Neural cell (in vitro differentiated cells): ENCODE results near the gene RAPGEF3. TPM values are rescaled to one million over a fixed set of nuclear protein-coding genes. Genes with fewer than 3 reads are reported as not detected.

Source experiments
- H2AFZ ChIP-seq: fragments of 200-600, 300-800 bp; sonication (generic), shearing (Covaris generic); 2 replicates; pipeline ENCODE4 v1.6.0; 2014; ENCODE audit warnings: low read depth, mild to moderate bottlenecking, antibody characterized with exemption, low read length, moderate library complexity
- H3F3A ChIP-seq: fragments of 200-600 bp; shearing (Covaris generic); 2 replicates; pipeline ENCODE4 v1.6.1; 2016; ENCODE audit warnings: mild to moderate bottlenecking, moderate library complexity, mixed read lengths, antibody characterized with exemption, low read length; ENCODE audit not compliant: insufficient read depth, poor library complexity, severe bottlenecking
- H3K27ac ChIP-seq: fragments of 200-600, 300-800 bp; sonication (generic), shearing (Covaris generic); 2 replicates; pipeline ENCODE4 v1.5.1; 2014; ENCODE audit warnings: mild to moderate bottlenecking, low read length, moderate library complexity
- H3K27me3 ChIP-seq: fragments of 300-800, 200-600 bp; sonication (generic), shearing (Covaris generic); 2 replicates; pipeline ENCODE4 v1.6.0; 2014; ENCODE audit warnings: mild to moderate bottlenecking, low read depth, low read length, moderate library complexity; ENCODE audit not compliant: insufficient read depth
- H3K36me3 ChIP-seq: fragments of 300-800, 200-600 bp; sonication (generic), shearing (Covaris generic); 2 replicates; pipeline ENCODE4 v1.5.1; 2014; ENCODE audit warnings: mild to moderate bottlenecking, antibody characterized with exemption, low read length, moderate library complexity; ENCODE audit not compliant: insufficient read depth
- H3K4me2 ChIP-seq: fragments of 300-800, 200-600 bp; sonication (generic), shearing (Covaris generic); 2 replicates; pipeline ENCODE4 v1.6.0; 2014; ENCODE audit warnings: mild to moderate bottlenecking, low read length
- H3K4me3 ChIP-seq: fragments of 300-800, 200-600 bp; sonication (generic), shearing (Covaris generic); 2 replicates; pipeline ENCODE4 v1.5.1; 2014; ENCODE audit warnings: mild to moderate bottlenecking, low read length, moderate library complexity
- H3K79me2 ChIP-seq: fragments of 200-600 bp; shearing (Covaris generic); replicated peaks from 2 replicates; pipeline ENCODE4 v1.6.0; 2014; ENCODE audit warnings: mild to moderate bottlenecking, low read length, moderate library complexity; ENCODE audit not compliant: insufficient read depth
- H3K9ac ChIP-seq: fragments of 300-800, 200-600 bp; sonication (generic), shearing (Covaris generic); 2 replicates; pipeline ENCODE4 v1.6.1; 2016; ENCODE audit warnings: mild to moderate bottlenecking, low read length, mixed read lengths
- H3K9me2 ChIP-seq: fragments of 200-600 bp; shearing (Covaris generic); 2 replicates; pipeline ENCODE4 v1.6.1; 2016; ENCODE audit warnings: mild to moderate bottlenecking, low read length, mixed read lengths; ENCODE audit not compliant: insufficient read depth
- H3K9me3 ChIP-seq: fragments of 200-600, 300-800 bp; sonication (generic), shearing (Covaris generic); 2 replicates; pipeline ENCODE4 v1.6.1; 2016; ENCODE audit warnings: mild to moderate bottlenecking, mixed run types, low read length, moderate library complexity, mixed read lengths
- H4K20me1 ChIP-seq: fragments of 200-600 bp; shearing (Covaris generic); 2 replicates; pipeline ENCODE4 v1.6.1; 2016; ENCODE audit warnings: mild to moderate bottlenecking, mixed run types; ENCODE audit not compliant: insufficient read depth
- EP300 ChIP-seq: fragments of 450-650 bp; conservative IDR thresholded peaks from 2 replicates; pipeline ENCODE4 v1.6.1; 2014; ENCODE audit warnings: antibody characterized with exemption, mild to moderate bottlenecking, moderate library complexity; ENCODE audit not compliant: poor library complexity, severe bottlenecking
- EZH2 ChIP-seq: fragments of 200-600, 300-800 bp; shearing (Covaris generic), sonication (generic); IDR thresholded peaks from 2 replicates; pipeline ENCODE4 v1.6.1; 2014; ENCODE audit warnings: antibody characterized with exemption, low read length, borderline replicate concordance, mild to moderate bottlenecking; ENCODE audit not compliant: insufficient read depth, poor library complexity, severe bottlenecking
- MXI1 ChIP-seq: fragments of 450-650 bp; conservative IDR thresholded peaks from 2 replicates; pipeline ENCODE4 v1.6.1; 2014; ENCODE audit warnings: antibody characterized with exemption, mild to moderate bottlenecking; ENCODE audit not compliant: poor library complexity, severe bottlenecking
- POLR2AphosphoS5 ChIP-seq: IDR thresholded peaks from 2 replicates; pipeline ENCODE4 v1.6.1; 2012
- RAD21 ChIP-seq: fragments of 450-650 bp; conservative IDR thresholded peaks from 2 replicates; pipeline ENCODE4 v1.6.1; 2014; ENCODE audit warnings: antibody characterized with exemption, mild to moderate bottlenecking, moderate library complexity
- SMC3 ChIP-seq: fragments of 450-650 bp; conservative IDR thresholded peaks from 2 replicates; pipeline ENCODE4 v1.6.1; 2014; ENCODE audit warnings: antibody characterized with exemption, mild to moderate bottlenecking, moderate library complexity; ENCODE audit not compliant: poor library complexity
- TAF1 ChIP-seq: IDR thresholded peaks from 2 replicates; pipeline ENCODE4 v1.6.1; 2012; ENCODE audit warnings: low read depth
- polyA plus RNA-seq: library from polyadenylated mRNA; depleted of rRNA; stranded (reverse); fragments of >200 nt; gene quantifications from 2 replicates; pipeline ENCODE4 v1.2.3, GENCODE V29; 2014
- TF ChIP-seq, protein P1 (sequence below): IDR thresholded peaks from 2 replicates; pipeline ENCODE4 v1.6.1; 2012; ENCODE audit warnings: borderline replicate concordance
- TF ChIP-seq, protein P2 (sequence below): fragments of 450-650 bp; IDR thresholded peaks from 2 replicates; pipeline ENCODE4 v1.5.1; 2014; ENCODE audit warnings: antibody characterized with exemption, mild to moderate bottlenecking, moderate library complexity; ENCODE audit not compliant: poor library complexity, severe bottlenecking

The RAPGEF3 gene
- polyA plus RNA-seq, 1 donor from 2014 or later, result 1.5 TPM

DNA sequence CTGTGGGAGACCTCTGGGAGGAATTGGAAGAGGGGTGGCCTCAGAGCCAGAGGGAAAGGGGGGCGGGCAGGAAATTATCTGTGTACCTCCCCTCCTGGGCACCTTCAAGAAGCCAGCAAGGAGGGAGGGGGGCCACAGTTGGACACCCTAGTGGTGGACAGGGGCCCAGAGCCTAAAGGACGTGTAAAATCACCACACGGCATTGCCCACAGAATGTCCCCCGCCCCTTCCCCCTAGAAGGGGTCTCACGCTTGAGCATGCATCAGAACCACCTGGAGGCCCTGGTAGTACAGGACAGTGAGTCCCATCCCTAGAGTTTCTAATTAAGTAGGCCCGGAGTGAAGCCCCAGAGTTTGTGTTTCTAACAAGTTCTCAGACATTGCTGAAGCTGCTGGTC is 41.6 kb downstream of the RAPGEF3 start:
- H3K4me3 ChIP-seq, result no peak overlapping the region
- TF ChIP-seq MXI1 (no peak), POLR2AphosphoS5 (no peak), SMC3 (no peak), TAF1 (no peak), RAD21 (no peak), EZH2 (no peak), EP300 (no peak)
- TF ChIP-seq, protein P1, sequence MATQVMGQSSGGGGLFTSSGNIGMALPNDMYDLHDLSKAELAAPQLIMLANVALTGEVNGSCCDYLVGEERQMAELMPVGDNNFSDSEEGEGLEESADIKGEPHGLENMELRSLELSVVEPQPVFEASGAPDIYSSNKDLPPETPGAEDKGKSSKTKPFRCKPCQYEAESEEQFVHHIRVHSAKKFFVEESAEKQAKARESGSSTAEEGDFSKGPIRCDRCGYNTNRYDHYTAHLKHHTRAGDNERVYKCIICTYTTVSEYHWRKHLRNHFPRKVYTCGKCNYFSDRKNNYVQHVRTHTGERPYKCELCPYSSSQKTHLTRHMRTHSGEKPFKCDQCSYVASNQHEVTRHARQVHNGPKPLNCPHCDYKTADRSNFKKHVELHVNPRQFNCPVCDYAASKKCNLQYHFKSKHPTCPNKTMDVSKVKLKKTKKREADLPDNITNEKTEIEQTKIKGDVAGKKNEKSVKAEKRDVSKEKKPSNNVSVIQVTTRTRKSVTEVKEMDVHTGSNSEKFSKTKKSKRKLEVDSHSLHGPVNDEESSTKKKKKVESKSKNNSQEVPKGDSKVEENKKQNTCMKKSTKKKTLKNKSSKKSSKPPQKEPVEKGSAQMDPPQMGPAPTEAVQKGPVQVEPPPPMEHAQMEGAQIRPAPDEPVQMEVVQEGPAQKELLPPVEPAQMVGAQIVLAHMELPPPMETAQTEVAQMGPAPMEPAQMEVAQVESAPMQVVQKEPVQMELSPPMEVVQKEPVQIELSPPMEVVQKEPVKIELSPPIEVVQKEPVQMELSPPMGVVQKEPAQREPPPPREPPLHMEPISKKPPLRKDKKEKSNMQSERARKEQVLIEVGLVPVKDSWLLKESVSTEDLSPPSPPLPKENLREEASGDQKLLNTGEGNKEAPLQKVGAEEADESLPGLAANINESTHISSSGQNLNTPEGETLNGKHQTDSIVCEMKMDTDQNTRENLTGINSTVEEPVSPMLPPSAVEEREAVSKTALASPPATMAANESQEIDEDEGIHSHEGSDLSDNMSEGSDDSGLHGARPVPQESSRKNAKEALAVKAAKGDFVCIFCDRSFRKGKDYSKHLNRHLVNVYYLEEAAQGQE, result no peak
- TF ChIP-seq, protein P2, sequence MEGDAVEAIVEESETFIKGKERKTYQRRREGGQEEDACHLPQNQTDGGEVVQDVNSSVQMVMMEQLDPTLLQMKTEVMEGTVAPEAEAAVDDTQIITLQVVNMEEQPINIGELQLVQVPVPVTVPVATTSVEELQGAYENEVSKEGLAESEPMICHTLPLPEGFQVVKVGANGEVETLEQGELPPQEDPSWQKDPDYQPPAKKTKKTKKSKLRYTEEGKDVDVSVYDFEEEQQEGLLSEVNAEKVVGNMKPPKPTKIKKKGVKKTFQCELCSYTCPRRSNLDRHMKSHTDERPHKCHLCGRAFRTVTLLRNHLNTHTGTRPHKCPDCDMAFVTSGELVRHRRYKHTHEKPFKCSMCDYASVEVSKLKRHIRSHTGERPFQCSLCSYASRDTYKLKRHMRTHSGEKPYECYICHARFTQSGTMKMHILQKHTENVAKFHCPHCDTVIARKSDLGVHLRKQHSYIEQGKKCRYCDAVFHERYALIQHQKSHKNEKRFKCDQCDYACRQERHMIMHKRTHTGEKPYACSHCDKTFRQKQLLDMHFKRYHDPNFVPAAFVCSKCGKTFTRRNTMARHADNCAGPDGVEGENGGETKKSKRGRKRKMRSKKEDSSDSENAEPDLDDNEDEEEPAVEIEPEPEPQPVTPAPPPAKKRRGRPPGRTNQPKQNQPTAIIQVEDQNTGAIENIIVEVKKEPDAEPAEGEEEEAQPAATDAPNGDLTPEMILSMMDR, result no peak

DNA sequence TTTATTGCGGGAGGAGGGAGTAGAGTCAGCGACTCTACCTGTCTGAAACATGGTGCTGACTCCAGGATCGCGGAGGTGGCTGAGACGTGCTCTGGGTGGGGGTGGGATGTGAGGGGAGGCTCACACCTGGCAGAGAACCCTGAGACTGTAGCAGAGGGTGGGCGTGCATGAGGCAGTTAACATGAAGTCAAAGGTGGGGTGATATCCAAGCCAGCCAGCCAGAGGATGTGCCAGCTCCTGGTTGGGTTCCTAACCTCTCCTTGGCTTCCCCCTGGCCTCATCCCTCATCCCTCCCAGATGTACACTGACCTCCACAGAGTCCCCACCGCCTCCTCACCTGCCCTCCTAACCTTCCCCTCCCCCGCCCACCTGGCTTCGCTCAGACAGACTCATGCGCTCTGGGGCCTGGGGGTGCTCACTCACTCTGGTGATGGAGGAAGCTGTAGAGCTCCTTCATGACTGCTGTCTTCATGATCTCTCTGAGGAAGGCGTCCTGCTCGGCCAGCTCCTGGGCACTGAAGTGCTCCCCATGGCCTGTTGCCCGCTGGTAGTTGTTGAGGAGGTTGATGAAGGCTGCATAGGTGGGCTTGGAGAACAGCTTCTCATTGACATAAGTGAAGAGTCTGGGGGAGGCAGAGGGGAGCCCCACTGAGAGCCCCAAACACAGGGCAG is 42.7 kb downstream of the RAPGEF3 start:
- no peaks in the 10 kb centered on the region for H3K79me2 ChIP-seq
- no peak overlapping the region for H3K4me2 ChIP-seq
- no peaks in the 10 kb centered on the region for H3F3A ChIP-seq
- no peaks in the 10 kb centered on the region for H3K27me3 ChIP-seq
- no peak overlapping the region for H3K4me3 ChIP-seq
- no peak overlapping the region for H3K9ac ChIP-seq
- no peak overlapping the region for H2AFZ ChIP-seq
- no peaks in the 10 kb centered on the region for H4K20me1 ChIP-seq
- H3K36me3 ChIP-seq, result no peaks in the 10 kb centered on the region
- no peaks in the 10 kb centered on the region for H3K9me2 ChIP-seq
- TF ChIP-seq EP300 (no peak), SMC3 (no peak), MXI1 (no peak), POLR2AphosphoS5 (no peak), RAD21 (no peak), EZH2 (no peak), TAF1 (no peak)
- TF ChIP-seq, protein P1, result no peak
- TF ChIP-seq, protein P2, result no peak
- no peaks in the 10 kb centered on the region for H3K9me3 ChIP-seq
- no peak overlapping the region for H3K27ac ChIP-seq

More for the DNA sequence above, 41.6 kb downstream of the RAPGEF3 start:
- Histone ChIP-seq H3K27ac (no peak overlapping the region), H3K79me2 (no peaks in the 10 kb centered on the region), H4K20me1 (no peaks in the 10 kb centered on the region), H2AFZ (no peak overlapping the region), H3F3A (no peaks in the 10 kb centered on the region), H3K36me3 (no peaks in the 10 kb centered on the region), H3K9ac (no peak overlapping the region), H3K9me3 (no peaks in the 10 kb centered on the region), H3K4me2 (no peak overlapping the region), H3K27me3 (no peaks in the 10 kb centered on the region), H3K9me2 (no peaks in the 10 kb centered on the region)
